ENCODE data around the gene RIMS3.

GRCh38 chr1:40687661-40688060 lies 22.2 kb upstream of the RIMS3 start:
- no peak for TF ChIP-seq CTCF (IDR thresholded peaks at IDR 0.05; ENCODE audit: low read depth, low read length)
- TF ChIP-seq EZH2phosphoT487 (IDR thresholded peaks at IDR 0.05; ENCODE audit: low read depth): no peak
